K562 (cell line): Measurements from ENCODE around the gene CFL1. TPM values are rescaled to one million over a fixed set of nuclear protein-coding genes. Genes with fewer than 3 reads are reported as not detected.

ENCODE experiments used
- BCL6 ChIP-seq: fragments of 250-450 bp; sonication (Bioruptor Pico); IDR thresholded peaks from 2 replicates; pipeline ENCODE4 v1.4.0; 2020
- CHCHD3 ChIP-seq: fragments of 250-450 bp; sonication (Bioruptor Pico); IDR thresholded peaks from 2 replicates; pipeline ENCODE4 v2.1.2; 2022; ENCODE audit warnings: mild to moderate bottlenecking
- DPF2 ChIP-seq: fragments of 450-650 bp; IDR thresholded peaks from 2 replicates; pipeline ENCODE4 v1.6.1; 2016
- E2F3 ChIP-seq: fragments of 250-450 bp; sonication (Bioruptor Pico); IDR thresholded peaks from 2 replicates; pipeline ENCODE4 v1.4.0; 2020; ENCODE audit warnings: mild to moderate bottlenecking
- ETS2 ChIP-seq: IDR thresholded peaks from 2 replicates; pipeline ENCODE4 v1.6.1; 2016; ENCODE audit warnings: borderline replicate concordance, missing genetic modification characterization, mild to moderate bottlenecking, moderate library complexity, missing compliant biosample characterization; ENCODE audit not compliant: poor library complexity, severe bottlenecking
- HNRNPLL ChIP-seq: fragments of 200-400 bp; formaldehyde crosslinking; IDR thresholded peaks from 2 replicates; pipeline ENCODE4 v1.6.1; 2017; ENCODE audit warnings: low read length, low read depth, mild to moderate bottlenecking; ENCODE audit not compliant: poor library complexity, severe bottlenecking
- MXI1 ChIP-seq: IDR thresholded peaks from 2 replicates; pipeline ENCODE4 v1.6.1; 2011; ENCODE audit warnings: low read depth, mild to moderate bottlenecking, improper control_type of control experiment, low read length
- OTX1 ChIP-seq: fragments of 450-650 bp; formaldehyde crosslinking; IDR thresholded peaks from 2 replicates; pipeline ENCODE4 v1.4.0; 2022; ENCODE audit warnings: mild to moderate bottlenecking
- PCBP1 ChIP-seq: fragments of 200-400 bp; formaldehyde crosslinking; IDR thresholded peaks from 2 replicates; pipeline ENCODE4 v1.6.1; 2018; ENCODE audit warnings: mild to moderate bottlenecking, low read depth, low read length; ENCODE audit not compliant: poor library complexity, severe bottlenecking
- PHF8 ChIP-seq: fragments of 200-600 bp; sonication (generic); IDR thresholded peaks from 2 replicates; pipeline ENCODE4 v1.6.1; 2012; ENCODE audit warnings: mixed run types, mild to moderate bottlenecking, inconsistent platforms, low read length, moderate library complexity, borderline replicate concordance
- POLR2B ChIP-seq: fragments of 450-650 bp; IDR thresholded peaks from 2 replicates; pipeline ENCODE4 v1.6.1; 2018; ENCODE audit warnings: low read depth; ENCODE audit not compliant: partially characterized antibody
- SIX5 ChIP-seq, 2 experiments: IDR thresholded peaks; 2 replicates each; pipeline ENCODE4 v1.6.1; 2011; ENCODE audit warnings: low read length in 2 of 2, borderline replicate concordance in 1 of 2, low read depth in 1 of 2, mild to moderate bottlenecking in 1 of 2, moderate library complexity in 1 of 2; ENCODE audit not compliant: insufficient read depth in 1 of 2
- TAL1 ChIP-seq: fragments of 450-650 bp; IDR thresholded peaks from 2 replicates; pipeline ENCODE4 v1.6.1; 2016; ENCODE audit warnings: mild to moderate bottlenecking
- YY1 ChIP-seq, 3 experiments: IDR thresholded peaks; 2 replicates each; pipeline ENCODE4 v1.6.1; 2011; ENCODE audit warnings: low read length in 2 of 3, mild to moderate bottlenecking in 2 of 3, moderate library complexity in 2 of 3, borderline replicate concordance in 1 of 3, control low read depth in 1 of 3, low read depth in 1 of 3; ENCODE audit not compliant: insufficient read depth in 3 of 3, insufficient replicate concordance in 2 of 3, control insufficient read depth in 1 of 3, insufficient read length in 1 of 3; ENCODE audit errors: extremely low read depth in 1 of 3
- ZBED1 ChIP-seq: IDR thresholded peaks from 2 replicates; pipeline ENCODE4 v1.6.1; 2014
- ZBTB40 ChIP-seq, 2 experiments: fragments of 450-650 bp in 1 of 2; sonication (generic) in 1 of 2; formaldehyde crosslinking in 1 of 2; IDR thresholded peaks; 2 replicates each; pipeline versions ENCODE4 v1.7.1 to v1.9.0; 2016 to 2022; ENCODE audit warnings: inconsistent platforms in 1 of 2, mild to moderate bottlenecking in 1 of 2, missing genetic modification reagents in 1 of 2
- ZBTB9 ChIP-seq: fragments of 450-650 bp; formaldehyde crosslinking; IDR thresholded peaks from 2 replicates; pipeline ENCODE4 v1.4.0; 2020; ENCODE audit warnings: mild to moderate bottlenecking, moderate library complexity
- ZKSCAN3 ChIP-seq: fragments of 250-450 bp; sonication (Bioruptor Pico); IDR thresholded peaks from 2 replicates; pipeline ENCODE4 v1.4.0; 2020
- ZKSCAN8 ChIP-seq: fragments of 200-800 bp; sonication (Bioruptor generic); IDR thresholded peaks from 2 replicates; pipeline ENCODE4 v1.6.1; 2016; ENCODE audit warnings: missing genetic modification characterization, missing compliant biosample characterization
- polyA plus RNA-seq, 8 experiments: library from polyadenylated mRNA; depleted of rRNA in 4 of 8; stranded (reverse) in 5 of 8; unstranded in 3 of 8; fragments of >200 nt; fragmentation: Nextera tagmentation in 2 of 8; fragmentation: Illumina TruSeq in 1 of 8; extraction: Ambion mirVana in 2 of 8; extraction: Trizol in 1 of 8; gene quantifications; 2 replicates each; pipeline versions ENCODE4 v1.2.1 to v1.2.3, GENCODE V29; 2011 to 2014; ENCODE audit warnings: inconsistent platforms in 1 of 8, missing spikeins in 1 of 8
- total RNA-seq, 7 experiments: library from RNA; depleted of rRNA in 6 of 7; stranded (reverse); fragments of >200 nt in 6 of 7; fragmentation: Illumina TruSeq in 2 of 7; extraction: Trizol in 2 of 7; gene quantifications; 2 replicates each; pipeline versions ENCODE4 v1.2.1 to v1.2.3, GENCODE V29; 2011 to 2021; ENCODE audit warnings: low replicate concordance in 1 of 7

CFL1 gene
- total and polyA plus RNA-seq, 9 of the 15 experiments (the other 6 are each of a cell fraction or from before 2014, with no cell fraction given), result 105 to 1,101 (median 859) TPM

- TF ChIP-seq YY1 (IDR thresholded peaks at IDR 0.05; ENCODE audit: borderline replicate concordance in 1 of 3, control insufficient read depth in 1 of 3, extremely low read depth in 1 of 3, insufficient read depth in 3 of 3, insufficient read length in 1 of 3, insufficient replicate concordance in 2 of 3, low read depth in 1 of 3, low read length in 2 of 3) (no peak), ZKSCAN8 (CRISPR knock-in tag) (no peak), DPF2 (0 out of 2 replicates have a peak, but pooled peaks have one; percentile 50), ETS2 (tag) (no peak), E2F3 (CRISPR knock-in tag) (no peak), CHCHD3 (no peak), ZBED1 (0 out of 2 replicates have a peak, but pooled peaks have one; percentile 49), SIX5 (IDR thresholded peaks at IDR 0.05; ENCODE audit: borderline replicate concordance in 1 of 2, insufficient read depth in 1 of 2, low read depth in 1 of 2, low read length in 2 of 2) (no peak), PHF8 (no peak), ZBTB40 (IDR thresholded peaks at IDR 0.05) (peak; percentile 56; the same call in 1 of the 2 replicates), ZBTB40 (CRISPR knock-in tag; IDR thresholded peaks at IDR 0.05) (no peak), PCBP1 (no peak), BCL6 (no peak), HNRNPLL (no peak), ZBTB9 (CRISPR knock-in tag) (no peak), TAL1 (no peak), OTX1 (CRISPR knock-in tag) (peak; percentile 88), POLR2B (peak; percentile 66), ZKSCAN3 (CRISPR knock-in tag) (no peak), MXI1 (no peak)
These were observed 1.9 kb upstream of the CFL1 start (continued) for GRCh38 chr11:65859812-65860277.
